Prostate gland (tissue), 2 donors: ENCODE results near the gene PGBD1.

ENCODE experiments used
- POLR2AphosphoS5 ChIP-seq: sonication (generic); formaldehyde crosslinking; IDR thresholded peaks from one replicate; pipeline ENCODE4 v1.6.1; 2017; ENCODE audit warnings: antibody characterized with exemption
- TF ChIP-seq, protein P1 (sequence below), 4 experiments: fragments of 200-600 bp in 2 of 4; fragments of 450-650 bp in 2 of 4; sonication (generic) in 2 of 4; IDR thresholded peaks; 1 replicate in 3 of 4; 2 replicates in 1 of 4; pipeline ENCODE4 v1.5.1; 2016 to 2019; ENCODE audit warnings: antibody characterized with exemption in 4 of 4, mild to moderate bottlenecking in 2 of 4, moderate library complexity in 2 of 4

DNA sequence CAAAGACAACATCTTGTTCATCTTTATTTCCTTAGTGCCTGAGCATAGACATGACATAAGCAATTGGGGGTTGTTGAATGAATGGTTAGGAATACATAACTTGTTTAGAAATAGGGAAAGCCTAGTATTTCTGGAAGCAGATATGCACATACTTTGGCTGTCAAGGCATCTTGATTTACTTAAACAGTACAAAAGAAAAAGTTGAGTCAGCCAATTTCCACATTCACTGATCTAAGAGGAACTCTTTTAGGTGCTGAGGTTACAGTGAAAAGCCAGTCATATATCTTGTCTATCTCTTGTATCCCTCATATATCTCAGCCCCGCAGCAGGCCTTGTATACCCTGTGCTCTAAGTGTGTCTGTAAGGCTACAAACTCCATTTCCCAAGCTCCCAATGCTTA, 40.9 kb upstream of the PGBD1 start:
- no peak for TF ChIP-seq POLR2AphosphoS5
- TF ChIP-seq, protein P1, sequence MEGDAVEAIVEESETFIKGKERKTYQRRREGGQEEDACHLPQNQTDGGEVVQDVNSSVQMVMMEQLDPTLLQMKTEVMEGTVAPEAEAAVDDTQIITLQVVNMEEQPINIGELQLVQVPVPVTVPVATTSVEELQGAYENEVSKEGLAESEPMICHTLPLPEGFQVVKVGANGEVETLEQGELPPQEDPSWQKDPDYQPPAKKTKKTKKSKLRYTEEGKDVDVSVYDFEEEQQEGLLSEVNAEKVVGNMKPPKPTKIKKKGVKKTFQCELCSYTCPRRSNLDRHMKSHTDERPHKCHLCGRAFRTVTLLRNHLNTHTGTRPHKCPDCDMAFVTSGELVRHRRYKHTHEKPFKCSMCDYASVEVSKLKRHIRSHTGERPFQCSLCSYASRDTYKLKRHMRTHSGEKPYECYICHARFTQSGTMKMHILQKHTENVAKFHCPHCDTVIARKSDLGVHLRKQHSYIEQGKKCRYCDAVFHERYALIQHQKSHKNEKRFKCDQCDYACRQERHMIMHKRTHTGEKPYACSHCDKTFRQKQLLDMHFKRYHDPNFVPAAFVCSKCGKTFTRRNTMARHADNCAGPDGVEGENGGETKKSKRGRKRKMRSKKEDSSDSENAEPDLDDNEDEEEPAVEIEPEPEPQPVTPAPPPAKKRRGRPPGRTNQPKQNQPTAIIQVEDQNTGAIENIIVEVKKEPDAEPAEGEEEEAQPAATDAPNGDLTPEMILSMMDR (IDR thresholded peaks at IDR 0.05) = no peak
